GM21825 (cell line): Measurements from ENCODE around the gene LZTFL1.
A peak's percentile ranks its signal among the peaks of the same experiment; 100 is the strongest.
"Not testable (repeated sequence)": the region's sequence is repeated elsewhere in the genome, so short reads cannot be mapped to it uniquely, and the experiment has no call there.

Experiments
- ATAC-seq: cut with Tn5 transposase; IDR thresholded peaks from one replicate; pipeline ENCODE4 v1.9.1; 2021; ENCODE audit warnings: mild to moderate bottlenecking, moderate library complexity; ENCODE audit not compliant: unreplicated experiment

The LZTFL1 gene

DNA sequence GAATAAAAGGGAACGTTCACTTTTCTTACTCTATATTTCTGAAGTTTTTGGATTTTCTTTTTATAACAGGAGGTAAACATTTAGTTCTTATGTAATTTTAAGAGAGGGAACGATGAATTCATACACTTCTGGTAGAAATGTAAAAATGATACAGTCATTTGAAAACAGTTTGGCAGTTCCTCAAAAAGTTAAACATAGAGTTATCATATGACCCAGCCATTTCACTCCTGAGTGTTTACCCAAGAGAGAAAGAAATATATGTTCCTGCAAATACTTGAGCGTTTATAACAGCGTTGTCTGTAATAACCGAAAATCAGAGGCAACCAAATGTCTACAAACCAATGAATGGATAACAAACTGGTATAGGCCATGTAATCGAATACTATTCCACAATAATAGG is 23.6 kb upstream of the LZTFL1 start:
- no peak for ATAC-seq

DNA sequence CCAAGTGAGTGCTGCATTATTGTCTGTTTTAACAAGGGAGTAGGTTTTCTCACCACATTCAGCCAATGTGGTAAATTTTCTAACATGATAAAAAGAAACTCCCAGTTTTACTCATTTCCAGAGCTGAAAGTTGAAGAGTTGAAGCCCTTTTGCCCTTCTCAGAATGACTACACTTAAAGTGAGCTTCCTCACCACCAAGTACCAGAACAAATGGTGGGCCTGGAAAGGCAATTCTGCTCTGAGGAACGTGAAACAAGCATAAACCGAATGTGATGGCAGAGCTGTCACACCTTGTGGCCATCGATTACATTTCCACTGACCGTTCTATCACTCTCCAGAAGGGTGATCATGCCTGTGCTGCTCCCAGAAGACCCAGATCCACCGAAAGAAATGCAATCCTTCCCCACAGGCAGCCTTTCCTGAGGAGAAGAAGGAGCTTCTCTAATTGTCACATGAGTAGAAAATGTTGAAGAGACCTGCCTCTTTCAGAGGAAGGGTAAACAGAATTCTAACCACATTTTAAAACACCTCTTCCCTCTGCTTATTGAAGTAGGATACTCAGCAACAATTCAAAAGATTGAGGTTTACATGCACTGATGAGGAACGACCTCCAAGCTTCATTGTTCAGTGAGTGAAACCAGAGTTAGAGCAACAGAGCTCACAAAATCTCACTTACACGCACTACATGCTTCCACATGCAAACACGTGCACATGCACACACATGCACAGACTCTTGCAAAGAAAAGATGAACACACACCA is 23.0 kb upstream of the LZTFL1 start:
- peak; percentile 77 for ATAC-seq

DNA sequence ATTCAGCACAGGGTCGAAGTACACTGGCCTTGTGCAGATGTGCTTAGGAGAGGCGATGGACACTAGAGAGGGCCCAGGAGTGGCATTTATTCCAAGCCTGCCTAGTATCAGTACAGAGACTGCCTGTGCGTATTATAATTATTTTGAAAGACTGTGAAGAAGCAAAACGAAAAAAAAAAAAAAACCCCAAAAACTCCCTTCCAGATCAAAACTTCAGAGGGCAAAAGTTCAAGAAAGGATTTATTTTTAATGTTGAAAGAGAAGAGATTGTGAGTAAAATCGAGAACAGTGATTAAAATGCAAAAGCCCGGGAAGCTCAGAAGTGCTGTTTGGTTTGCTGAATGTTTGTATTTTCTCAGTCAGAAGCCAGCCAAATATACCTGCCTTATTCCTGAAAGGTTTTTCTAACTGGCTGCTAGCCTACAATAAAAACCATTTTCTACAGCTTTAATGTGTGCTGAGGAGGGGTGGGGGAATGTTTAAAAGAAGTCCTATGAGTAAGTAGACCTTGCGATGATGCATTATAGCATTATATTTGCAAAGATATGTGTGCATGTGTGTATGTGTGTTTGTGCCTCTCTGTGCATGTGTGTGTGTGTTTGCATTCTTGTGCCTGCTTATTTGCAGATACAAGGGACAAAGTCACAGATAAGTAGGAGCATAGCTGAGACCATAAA is 19.3 kb upstream of the LZTFL1 start:
- ATAC-seq, result no peak

DNA sequence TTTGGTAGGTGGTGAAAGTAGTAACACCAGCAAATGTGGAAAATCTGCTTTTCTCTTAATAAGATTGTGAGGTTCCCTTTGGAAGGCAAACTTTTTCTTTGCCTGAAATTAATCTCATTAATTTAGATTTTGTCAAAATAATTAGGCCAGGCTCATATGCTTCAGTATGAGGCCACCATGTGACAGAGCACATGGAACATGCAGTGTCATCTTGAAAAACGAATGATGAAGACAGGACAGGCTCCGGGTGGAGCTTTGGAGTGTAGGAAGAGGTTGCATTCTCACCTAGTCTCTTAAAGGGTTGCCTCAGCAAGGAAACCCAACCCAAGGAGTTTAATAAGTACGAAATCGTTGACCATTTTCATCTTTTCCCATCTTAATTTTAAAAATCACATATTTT is 18.6 kb upstream of the LZTFL1 start:
- ATAC-seq, result no peak

DNA sequence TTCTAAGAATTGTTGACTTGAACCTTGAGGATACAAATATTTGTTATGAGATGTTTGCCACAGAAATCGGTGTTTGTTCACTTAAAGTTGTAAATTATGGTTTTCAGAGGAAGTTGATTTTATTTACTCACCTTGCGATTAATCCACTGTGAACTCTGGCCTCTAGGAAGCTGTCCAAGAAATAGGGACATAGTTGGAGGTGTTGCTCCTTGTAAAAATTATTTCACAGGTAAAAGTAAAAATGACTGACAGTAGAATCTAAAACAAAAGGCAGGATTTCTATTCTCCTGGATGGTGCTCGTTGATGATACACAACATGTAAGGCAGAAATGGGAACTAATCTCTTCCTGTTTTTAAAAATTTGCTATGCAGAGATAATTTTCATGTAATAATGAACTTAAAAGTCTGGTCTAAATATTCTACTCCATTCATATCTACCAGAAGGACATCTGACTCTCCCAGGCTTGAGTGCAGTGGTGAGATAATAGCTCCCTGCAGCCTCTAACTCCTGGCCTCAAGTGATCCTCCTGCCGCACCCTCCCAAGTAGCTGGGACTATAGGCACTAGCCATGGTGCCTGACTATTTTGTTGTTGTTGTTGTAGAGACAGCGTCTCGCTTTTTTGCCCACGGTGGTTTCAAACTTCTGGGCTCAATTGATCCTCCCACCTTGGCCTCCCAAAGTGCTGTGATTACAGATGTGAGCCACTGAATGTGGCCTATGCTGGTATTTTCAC is 17.1 kb upstream of the LZTFL1 start:
- ATAC-seq, result no peak

DNA sequence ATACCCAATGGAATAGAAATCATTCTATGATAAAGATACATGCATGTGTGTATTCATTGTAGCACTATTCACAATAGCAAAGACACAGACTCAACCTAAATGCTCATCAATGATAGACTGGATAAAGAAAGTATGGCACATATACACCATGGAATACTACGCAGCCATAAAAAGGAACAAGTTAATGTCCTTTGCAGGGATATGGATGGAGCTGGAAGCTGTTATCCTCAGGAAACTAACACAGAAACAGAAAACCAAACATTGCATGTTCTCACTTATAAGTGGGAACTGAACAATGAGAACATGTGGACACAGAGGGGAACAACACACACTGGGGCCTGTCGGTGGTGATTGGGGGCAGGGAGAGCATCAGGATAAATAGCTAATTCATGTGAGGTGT is 15.1 kb upstream of the LZTFL1 start:
- not testable (repeated sequence) for ATAC-seq

DNA sequence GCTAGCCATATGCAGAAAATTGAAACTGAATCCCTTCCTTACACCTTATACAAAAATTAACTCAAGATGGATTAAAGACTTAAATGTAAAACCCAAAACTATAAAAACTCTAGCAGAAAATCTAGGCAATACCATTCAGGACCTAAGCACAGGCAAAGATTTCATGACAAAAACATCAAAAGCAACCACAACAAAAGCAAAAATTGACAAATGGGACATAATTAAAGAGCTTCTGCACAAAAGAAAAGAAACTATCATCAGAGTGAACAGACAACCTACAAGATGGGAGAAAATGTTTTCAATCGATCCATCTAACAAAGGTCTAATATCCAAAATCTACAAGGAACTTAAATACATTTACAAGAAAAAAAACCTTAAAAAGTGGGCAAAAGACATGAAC is 14.4 kb upstream of the LZTFL1 start:
- not testable (repeated sequence) for ATAC-seq

DNA sequence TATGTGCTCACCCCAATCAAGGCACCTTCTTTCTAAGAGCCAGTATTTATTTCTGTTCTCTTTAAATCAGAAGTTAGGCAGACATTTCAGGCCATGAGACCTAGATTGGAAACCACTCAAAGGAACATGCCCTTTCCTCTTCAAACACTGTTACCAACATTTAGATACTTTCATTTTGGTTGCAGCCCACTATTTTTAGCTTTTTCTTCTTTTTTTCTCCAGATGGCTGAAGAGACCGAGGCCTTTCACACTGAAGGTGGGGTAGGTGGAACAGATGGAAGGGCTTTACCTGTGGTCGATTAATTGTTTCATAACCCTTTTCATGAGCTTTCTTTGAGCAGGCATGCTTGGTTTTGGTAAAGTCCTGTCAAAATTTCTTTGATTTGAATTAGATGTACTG is 10.9 kb upstream of the LZTFL1 start:
- no peak for ATAC-seq

DNA sequence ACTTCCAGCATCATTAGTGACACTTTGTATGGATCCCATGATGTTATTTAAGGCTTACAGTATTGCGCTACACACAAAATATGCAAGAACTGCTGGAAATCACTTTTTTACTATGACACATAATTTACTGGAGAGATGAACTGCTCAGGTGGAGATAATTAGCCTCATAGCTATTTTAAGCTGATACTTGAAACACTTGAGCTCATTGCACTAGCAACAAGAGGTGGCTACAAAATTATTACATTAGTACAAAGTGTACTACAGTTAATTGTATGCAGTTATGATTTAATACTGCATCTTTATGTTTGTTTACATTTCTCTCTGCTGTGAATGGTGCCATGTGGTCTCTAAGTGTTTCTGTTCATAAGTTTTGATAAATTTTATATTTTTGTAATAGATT is 6.5 kb upstream of the LZTFL1 start:
- no peak for ATAC-seq

DNA sequence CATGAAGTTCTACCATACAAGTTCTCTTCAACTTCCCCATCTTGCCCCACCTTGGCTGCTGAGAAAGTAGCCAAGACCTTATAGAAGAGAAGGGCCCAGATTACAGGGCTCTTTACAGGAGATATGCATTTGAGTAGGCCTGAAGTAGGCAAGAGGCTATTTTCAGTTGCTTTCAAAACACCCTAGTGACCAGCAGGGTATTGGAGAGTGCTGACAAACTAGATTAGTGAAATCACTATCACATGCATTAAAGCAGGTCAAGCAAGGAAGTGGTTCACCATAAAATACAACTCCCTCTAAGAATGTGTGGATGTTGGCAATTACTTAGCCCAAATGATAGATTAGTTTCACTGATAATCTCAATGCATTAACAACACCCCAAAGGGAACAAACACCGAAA is 2.7 kb upstream of the LZTFL1 start:
- no peak for ATAC-seq

DNA sequence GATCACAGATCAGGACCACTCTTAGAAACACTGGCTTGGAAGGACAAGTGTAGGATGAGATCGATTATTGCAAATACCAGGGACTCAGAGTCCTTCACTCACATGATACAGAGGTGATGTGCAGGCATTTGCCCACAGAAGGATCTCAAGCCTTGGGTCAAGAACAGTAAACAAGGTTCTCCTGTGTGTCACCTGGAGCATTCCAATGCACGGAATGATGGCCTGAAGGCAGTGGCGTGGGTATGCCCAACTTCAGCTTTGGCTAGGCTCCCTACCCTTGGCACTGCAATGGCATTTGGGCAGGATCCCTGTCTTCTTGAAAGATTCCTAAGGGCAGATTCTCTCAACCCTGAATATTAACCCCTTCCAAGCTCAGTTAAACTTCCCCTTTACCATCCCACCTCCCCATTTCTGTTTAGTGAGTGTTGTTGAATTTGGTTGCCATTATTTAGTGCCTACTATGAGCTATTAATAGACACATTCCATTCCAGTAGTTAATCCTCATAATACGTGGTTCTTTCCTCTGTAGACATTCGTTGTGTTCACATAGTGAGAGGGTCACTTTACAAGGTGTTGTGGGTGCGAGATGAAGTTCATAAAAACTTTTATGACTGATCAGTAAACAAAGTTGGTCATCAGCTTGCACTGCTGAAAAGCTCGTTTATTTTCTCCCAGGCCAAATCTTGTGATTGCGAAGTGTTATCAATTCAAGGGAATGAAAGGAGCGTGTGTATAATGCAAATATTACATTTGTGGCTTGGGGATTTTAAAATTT is 1.1 kb upstream of the LZTFL1 start:
- ATAC-seq, result no peak

DNA sequence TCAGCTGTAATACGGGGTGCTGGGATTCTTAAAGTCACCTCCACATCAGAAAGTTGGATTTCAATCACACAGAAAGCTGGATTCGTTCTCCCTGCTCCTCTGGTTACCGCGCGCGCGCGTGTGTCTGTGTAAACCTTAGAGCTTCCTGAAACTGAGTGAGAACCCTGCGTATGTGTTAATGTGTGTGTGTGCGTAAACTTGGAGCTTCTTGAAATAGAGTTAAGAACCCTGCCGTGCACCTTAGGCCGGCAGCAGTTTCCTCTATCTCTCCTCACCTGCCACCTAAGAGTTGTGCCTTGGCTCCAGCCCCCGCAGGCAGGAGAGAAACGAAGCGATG is 531 bp downstream of the LZTFL1 start:
- ATAC-seq, result no peak

DNA sequence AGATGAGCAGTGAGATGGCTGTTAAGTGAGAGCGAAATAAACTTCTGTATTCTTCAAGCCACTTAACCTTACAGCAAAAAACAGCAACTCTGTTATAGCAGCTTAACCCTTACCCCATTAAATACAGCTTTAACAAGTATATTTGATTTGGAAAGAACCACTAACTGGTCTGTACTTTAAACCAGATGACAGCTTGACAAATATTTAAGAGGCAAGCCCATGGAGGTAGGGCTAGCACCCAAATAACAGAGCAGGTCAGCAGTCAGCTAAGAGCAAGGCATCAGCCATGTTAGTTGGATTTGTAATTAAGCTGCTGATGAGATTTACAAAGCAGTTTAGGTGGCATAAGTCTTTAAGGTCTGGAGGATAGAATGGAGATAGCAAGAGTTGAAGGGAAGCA is 3.5 kb downstream of the LZTFL1 start:
- ATAC-seq, result no peak

DNA sequence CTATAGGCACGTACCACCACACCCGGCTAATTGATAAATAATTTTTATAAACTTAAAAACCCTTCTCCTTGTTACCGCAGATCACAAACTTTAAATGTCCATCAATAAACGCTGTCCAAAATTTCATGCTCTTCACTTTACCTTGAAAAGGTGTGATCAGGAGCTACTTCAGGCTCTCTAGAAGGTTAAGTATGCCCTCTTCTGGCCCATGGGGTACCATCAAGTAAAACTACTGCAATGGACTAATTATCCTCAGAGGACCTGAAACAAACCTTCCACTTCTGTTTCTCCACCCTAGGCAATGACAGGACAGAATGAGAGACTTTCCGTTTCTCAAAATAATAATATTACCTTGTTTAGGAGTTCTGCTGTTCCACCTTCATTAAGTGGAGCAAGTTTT is 9.2 kb downstream of the LZTFL1 start:
- ATAC-seq, result no peak

DNA sequence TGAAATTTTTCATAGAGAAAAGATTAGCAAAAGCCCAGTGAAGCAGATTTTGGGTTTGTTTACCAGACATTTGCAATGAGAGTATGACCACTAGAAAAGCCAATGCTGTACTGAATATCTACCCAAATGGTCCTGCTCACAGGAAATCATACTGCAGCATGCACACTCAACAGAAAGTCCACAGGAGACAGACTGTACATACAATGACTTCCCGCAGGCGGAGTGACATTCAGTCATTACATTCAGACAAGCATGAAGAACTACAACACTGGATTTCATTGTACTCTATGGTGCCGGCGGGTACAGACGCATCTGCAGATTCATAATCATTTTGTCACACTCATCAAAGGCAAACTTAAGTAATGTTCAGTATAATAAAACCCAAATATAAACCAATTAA is 11.8 kb downstream of the LZTFL1 start:
- no peak for ATAC-seq

DNA sequence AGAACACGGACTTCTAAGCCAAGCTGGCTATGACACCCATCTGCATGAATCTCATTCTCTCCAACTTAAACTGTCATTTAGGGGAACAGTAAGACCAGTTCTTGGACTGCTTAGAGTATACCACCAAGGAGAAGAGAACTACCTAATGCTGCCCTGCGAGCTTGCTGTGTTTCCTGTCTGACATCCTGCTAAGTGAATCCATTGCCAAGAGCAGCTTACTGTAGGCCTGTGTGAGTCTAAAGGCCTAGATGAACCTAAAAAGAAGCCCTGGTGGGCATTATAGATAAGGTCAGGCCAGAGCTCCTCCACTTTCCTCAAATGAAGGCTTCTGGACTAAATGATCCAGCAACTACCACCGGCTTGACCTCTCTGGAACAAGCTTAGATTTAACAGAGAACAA is 15.0 kb downstream of the LZTFL1 start:
- ATAC-seq, result no peak

DNA sequence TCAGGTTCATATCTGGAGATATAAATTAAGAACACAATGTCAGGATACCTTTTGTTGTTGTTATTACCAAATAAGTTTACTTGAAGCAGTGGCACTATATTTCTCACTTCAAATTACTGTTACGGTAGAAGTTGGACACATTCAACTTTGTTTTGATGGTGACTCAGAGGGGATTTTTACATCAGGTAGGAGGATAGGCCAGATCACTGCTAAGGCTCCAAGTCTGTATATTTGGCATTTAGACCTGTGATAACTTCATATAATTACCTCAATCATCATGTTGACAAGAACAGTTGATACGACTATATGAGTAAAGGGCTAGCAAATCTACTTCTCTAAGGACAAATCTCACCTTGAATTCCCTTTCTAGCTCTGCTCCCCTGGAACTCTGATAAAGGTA is 15.6 kb downstream of the LZTFL1 start:
- ATAC-seq, result no peak

DNA sequence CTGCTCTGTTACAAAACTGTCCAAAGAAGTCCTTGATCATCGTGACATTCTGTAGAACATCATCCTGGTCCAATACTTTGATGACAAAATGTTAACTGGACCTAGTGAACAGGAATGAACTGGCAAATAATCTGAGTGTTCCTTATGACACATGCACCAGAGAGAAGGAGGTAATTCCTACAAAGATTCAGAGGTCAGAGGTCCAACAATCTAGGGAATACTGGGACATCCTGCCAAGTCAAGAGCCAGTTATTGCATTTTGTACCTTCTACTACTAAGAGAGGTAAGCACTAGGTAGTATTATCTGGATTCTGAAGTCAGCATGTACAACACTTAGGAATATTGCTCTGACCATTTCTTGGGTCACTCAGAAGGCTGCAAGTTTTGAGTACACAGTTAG is 20.8 kb downstream of the LZTFL1 start:
- ATAC-seq, result no peak

DNA sequence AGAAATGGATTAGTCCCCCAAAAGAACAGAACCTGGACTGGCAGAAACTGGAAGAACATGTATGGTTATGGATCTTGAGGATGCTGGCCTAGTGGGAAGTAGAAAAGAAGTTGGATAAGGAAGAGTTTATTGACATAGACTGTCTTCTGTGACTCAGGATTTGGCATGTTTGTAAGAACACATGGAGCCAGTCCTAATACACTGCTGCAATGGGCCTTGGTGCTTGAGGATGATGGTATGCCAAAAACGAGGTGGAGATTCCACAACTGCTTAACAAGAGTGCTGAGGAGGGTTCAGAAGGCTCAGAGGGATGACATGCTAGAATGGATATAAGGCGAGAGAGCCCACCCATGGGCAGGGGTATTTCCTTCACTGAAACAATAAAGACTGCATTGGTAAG is 22.4 kb downstream of the LZTFL1 start:
- ATAC-seq, result no peak

DNA sequence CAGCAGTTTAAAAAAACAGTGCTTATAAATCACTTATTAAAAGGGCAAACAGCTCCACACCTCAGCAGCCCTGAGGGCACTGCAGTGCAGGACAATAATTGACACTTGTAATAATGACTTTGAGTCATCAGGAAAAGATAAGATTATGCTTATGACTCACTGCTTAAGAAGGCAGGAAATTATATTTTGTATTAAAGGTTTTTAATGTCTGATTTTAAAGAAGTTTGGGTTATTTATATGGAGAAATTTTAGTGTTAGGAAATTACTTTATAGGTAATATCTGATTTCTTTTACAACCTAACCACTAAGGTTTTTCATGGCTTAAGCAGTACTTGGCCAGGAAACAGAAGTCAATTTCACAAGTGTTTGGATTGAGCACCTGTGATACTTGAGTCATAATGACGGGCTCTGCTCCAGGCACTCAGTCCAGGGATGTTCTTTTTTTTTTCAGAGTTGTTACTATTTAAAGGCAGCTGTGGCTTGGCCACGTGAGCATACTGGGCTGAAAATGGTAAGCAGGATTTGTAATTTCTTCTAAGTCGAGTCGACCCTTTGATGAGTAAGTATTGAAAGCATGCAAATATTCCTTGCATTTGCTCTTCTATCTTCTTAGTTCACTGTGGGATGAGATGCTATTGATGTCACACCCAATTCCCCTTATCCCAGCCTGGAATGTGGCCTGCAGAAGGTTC is 23.9 kb downstream of the LZTFL1 start:
- ATAC-seq, result no peak

DNA sequence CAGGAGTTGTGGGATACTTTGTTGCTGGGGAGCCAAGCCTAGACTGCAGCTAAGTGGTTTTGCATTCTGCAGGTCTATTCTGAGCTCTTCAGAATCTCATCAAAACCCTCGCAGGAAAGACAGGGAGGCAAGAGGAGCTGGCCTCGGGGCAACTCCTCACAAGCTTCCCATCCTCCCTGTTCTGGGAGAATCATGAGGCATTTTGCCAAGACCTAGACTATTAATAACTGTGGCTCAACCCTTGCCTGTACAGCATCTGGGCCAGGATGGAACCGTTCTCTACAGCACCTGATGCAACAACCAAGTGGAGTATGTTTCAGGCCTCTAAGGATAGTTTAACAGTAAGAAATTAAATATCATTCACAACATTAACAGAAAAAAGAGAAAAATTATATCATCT is 25.4 kb downstream of the LZTFL1 start:
- ATAC-seq, result no peak
